Measurements from ENCODE around the gene PPP1R18. TPM values are rescaled to one million over a fixed set of nuclear protein-coding genes. Genes with fewer than 3 reads are reported as not detected.

PPP1R18 gene
- total RNA-seq, 4 donors from 2014 or later, result 15.4 to 114 (median 18.2) TPM

GRCh38 chr6:30635834-30636233 lies 50.6 kb downstream of the PPP1R18 start:
- no peaks in the 10 kb centered on the region for H3K36me3 ChIP-seq

GRCh38 chr6:30626484-30627366 lies 59.7 kb downstream of the PPP1R18 start, which contains the start of gene ATAT1:
ATAT1 (plus strand) TSS chr6:30626874.
- no peaks in the 10 kb centered on the region for H3K36me3 ChIP-seq

More at GRCh38 chr6:30635834-30636233, 50.6 kb downstream of the PPP1R18 start:
- TF ChIP-seq POLR2A (IDR thresholded peaks at IDR 0.05), result no peak
- no peak for TF ChIP-seq CTCF (IDR thresholded peaks at IDR 0.05)
- intact Hi-C loops (cut with DNase I; ENCODE audit: low total_unique reads), result no loop called here
- no peaks in the 10 kb centered on the region for H3K9me3 ChIP-seq
- no peaks in the 10 kb centered on the region for H3K27me3 ChIP-seq
- H3K4me3 ChIP-seq, result no peak overlapping the region
- DNase-seq, result no peak
- no peak overlapping the region for H3K27ac ChIP-seq
- H3K4me1 ChIP-seq, result no peaks in the 10 kb centered on the region

More at GRCh38 chr6:30626484-30627366, 59.7 kb downstream of the PPP1R18 start, which contains the start of gene ATAT1:
- intact Hi-C loops (cut with DNase I; ENCODE audit: low total_unique reads), result loop anchor here (5.0 kb wide), 1 partner anchor 46 kb away; the partner anchor contains the start of gene DHX16
- Histone ChIP-seq H3K9me3 (no peaks in the 10 kb centered on the region), H3K4me1 (peaks cover 0 to 8% of the 10 kb centered on the region in 2 donors), H3K4me3 (peak within 1 kb of the TSS; percentile 35 to 41), H3K27ac (peak within 1 kb of the TSS; percentile 80 to 87), H3K27me3 (no peaks in the 10 kb centered on the region)
- DNase-seq, result peak; percentile 88 to 89
- TF ChIP-seq CTCF (IDR thresholded peaks at IDR 0.05), result peak; percentile 37 to 61 (median 50)
- TF ChIP-seq POLR2A (IDR thresholded peaks at IDR 0.05), result peak; percentile 17 to 57

Small RNA genes lying within 50 kb of the gene (small RNA-seq; reads per million reads assigned to genes)
- gene RF00019, result not detected

Other genes starting within 250 kb of the PPP1R18 start
- 100 to 1,000 TPM; 207 to 628 (median 416) TPM for gene HLA-E, start 197.1 kb downstream of the PPP1R18 start, total RNA-seq
- 100 to 1,000 TPM in 2 of 4 donors, 10 to 100 TPM in 1, 1 to 10 TPM in 1; 7.2 to 150 (median 79.5) TPM for gene GNL1, start 130.2 kb downstream of the PPP1R18 start, total RNA-seq
- 10 to 100 TPM in 2 of 4 donors, 1 to 10 TPM in 2; 4.4 to 23.0 (median 16.2) TPM for gene PRR3, start 129.3 kb downstream of the PPP1R18 start, total RNA-seq
- gene ABCF1, start 115.2 kb downstream of the PPP1R18 start, total RNA-seq, result 10 to 100 TPM; 17.4 to 48.6 (median 28.9) TPM
- 10 to 100 TPM; 24.1 to 86.0 (median 40.2) TPM for gene PPP1R10, start 69.4 kb downstream of the PPP1R18 start, total RNA-seq
- gene MRPS18B, start 68.8 kb downstream of the PPP1R18 start, total RNA-seq, result 10 to 100 TPM; 15.1 to 45.5 (median 36.7) TPM
- 10 to 100 TPM in 2 of 4 donors, 1 to 10 TPM in 1, not detected in 1; 8.5 to 10.2 (median 10.1) TPM for gene ATAT1, start 59.8 kb downstream of the PPP1R18 start, total RNA-seq
- 10 to 100 TPM in 1 of 4 donors, 1 to 10 TPM in 3; 5.6 to 22.2 (median 7.7) TPM for gene C6orf136, start 39.5 kb downstream of the PPP1R18 start, total RNA-seq
- 10 to 100 TPM in 2 of 4 donors, 1 to 10 TPM in 2; 3.2 to 31.8 (median 16.3) TPM for gene DHX16, start 13.6 kb downstream of the PPP1R18 start, total RNA-seq
- 10 to 100 TPM in 1 of 4 donors, 1 to 10 TPM in 2, under 1 TPM in 1; 0.59 to 29.3 (median 5.4) TPM for gene NRM, start 4.3 kb upstream of the PPP1R18 start, total RNA-seq
- gene MDC1, start 30.6 kb upstream of the PPP1R18 start, total RNA-seq, result 10 to 100 TPM in 2 of 4 donors, 1 to 10 TPM in 2; 3.1 to 61.9 (median 10.2) TPM
- gene TUBB, start 33.7 kb upstream of the PPP1R18 start, total RNA-seq, result 100 to 1,000 TPM; 130 to 426 (median 290) TPM
- gene FLOT1, start 56.0 kb upstream of the PPP1R18 start, total RNA-seq, result 100 to 1,000 TPM in 1 of 4 donors, 10 to 100 TPM in 3; 47.1 to 155 (median 64.6) TPM
- 10 to 100 TPM in 2 of 4 donors, 1 to 10 TPM in 1, under 1 TPM in 1; 0.88 to 23.8 (median 10.4) TPM for gene IER3, start 57.9 kb upstream of the PPP1R18 start, total RNA-seq
- 10 to 100 TPM in 2 of 4 donors, 1 to 10 TPM in 2; 2.1 to 74.1 (median 30.3) TPM for gene DDR1, start 197.9 kb upstream of the PPP1R18 start, total RNA-seq
- gene GTF2H4, start 221.6 kb upstream of the PPP1R18 start, total RNA-seq, result 10 to 100 TPM in 3 of 4 donors, not detected in 1; 27.4 to 96.6 (median 65.2) TPM
- 10 to 100 TPM; 12.6 to 34.2 (median 22.4) TPM for gene VARS2, start 227.6 kb upstream of the PPP1R18 start, total RNA-seq
- 1 to 10 TPM in 1 of 4 donors, not detected in 3; 1.1 TPM for gene SFTA2, start 245.5 kb upstream of the PPP1R18 start, total RNA-seq

Data from uterus (tissue), 4 donors.